Medulla oblongata (tissue), 1 donor: Measurements from ENCODE around the gene OSBPL10.
"Not testable (repeated sequence)": the region's sequence is repeated elsewhere in the genome, so short reads cannot be mapped to it uniquely, and the experiment has no call there.

Experiments used
- DNase-seq: peaks from one replicate; pipeline ENCODE4 v3.0.0-alpha.2; 2015; ENCODE audit errors: extremely low spot score

The OSBPL10 gene

DNA sequence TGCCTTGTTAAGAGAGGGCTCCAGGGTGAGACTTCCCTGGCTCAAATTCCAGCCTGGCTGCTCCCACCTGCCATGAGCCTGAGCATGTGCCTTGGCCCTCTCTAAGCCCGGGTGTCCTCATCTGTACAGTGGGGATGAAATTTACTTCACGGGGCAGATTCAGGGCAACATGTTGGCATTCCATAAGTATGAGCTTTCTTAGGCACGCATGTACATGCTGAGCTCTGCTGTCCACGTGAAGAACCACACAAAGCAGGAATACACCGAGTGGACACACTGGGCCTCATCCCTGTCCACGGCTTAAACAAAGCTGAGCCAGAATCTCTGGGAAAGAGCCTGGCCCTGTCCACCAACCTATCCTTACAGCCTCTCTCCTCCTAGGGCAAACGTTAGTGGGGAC, 167.4 kb downstream of the OSBPL10 start:
- no peak for DNase-seq

DNA sequence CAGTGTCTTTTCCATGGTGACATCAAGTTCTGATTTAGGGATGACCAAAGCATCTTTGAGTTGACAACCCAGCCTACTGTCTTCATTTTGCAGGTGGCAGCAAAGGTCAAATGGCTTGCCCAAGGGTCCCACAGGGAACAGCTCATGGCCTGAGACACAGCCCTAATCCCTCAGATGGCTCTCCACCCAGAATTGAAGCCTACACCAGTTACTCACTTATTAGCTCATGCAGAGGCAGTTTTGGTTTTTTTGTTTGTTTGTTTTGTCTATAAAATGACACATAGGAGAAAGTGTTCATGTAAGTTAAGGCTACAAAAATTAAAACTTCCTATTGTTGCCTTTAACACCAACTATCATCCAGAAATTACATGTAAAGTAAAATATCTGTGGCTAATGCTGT, 167.9 kb downstream of the OSBPL10 start:
- DNase-seq = no peak

DNA sequence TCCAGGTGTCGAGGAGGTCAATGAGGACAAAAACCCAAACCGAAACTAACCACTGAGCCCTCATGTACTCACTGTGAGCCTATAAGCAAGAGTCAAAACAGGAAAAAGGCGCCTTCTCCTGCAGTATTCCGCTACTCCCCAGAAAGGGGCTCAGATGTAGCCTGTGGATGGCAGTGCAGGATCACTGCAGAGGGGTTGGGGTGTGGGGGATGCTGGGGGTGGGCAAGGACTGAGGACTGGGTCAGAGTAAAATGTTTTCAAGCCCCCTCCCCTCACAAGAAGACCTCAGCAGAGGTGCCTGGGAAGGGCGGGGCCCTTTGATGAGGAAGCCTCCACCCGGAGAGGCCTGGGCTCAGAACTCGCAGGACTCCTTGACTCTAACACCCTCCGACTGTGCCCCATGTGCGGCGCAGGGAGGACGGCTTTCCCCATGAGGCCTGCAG, 170.1 kb downstream of the OSBPL10 start:
- DNase-seq = no peak

GRCh38 chr3:31808143-31808720, 172.8 kb downstream of the OSBPL10 start:
- DNase-seq = no peak

GRCh38 chr3:31804251-31805051, 176.6 kb downstream of the OSBPL10 start:
- DNase-seq = no peak

- no peak for DNase-seq
Observed at GRCh38 chr3:31802981-31803740, 177.9 kb downstream of the OSBPL10 start.

- DNase-seq = no peak
Observed at GRCh38 chr3:31800436-31800835, 180.6 kb downstream of the OSBPL10 start.

DNA sequence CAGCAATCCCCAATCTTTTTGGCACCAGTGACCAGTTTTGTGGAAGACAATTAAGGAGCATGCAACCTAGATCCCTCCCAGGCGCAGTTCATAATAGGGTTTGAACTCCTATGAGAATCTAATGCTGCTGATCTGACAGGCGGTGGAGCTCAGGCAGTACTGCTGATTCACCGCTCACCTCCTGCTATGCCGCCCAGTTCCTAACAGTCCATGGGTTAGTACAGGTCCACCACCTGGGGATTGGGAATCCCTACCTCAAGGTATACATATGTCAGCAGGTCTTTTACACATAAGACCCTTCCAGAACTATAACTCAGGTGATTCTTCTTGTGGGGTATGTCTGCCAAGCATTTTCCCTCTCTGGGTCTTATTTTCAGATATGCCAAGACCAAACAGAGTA, 182.2 kb downstream of the OSBPL10 start:
- DNase-seq = no peak

- DNase-seq = no peak
Observed at GRCh38 chr3:31793821-31794220, 187.2 kb downstream of the OSBPL10 start.

- DNase-seq = no peak
Observed at GRCh38 chr3:31791090-31791430, 190.0 kb downstream of the OSBPL10 start.

DNA sequence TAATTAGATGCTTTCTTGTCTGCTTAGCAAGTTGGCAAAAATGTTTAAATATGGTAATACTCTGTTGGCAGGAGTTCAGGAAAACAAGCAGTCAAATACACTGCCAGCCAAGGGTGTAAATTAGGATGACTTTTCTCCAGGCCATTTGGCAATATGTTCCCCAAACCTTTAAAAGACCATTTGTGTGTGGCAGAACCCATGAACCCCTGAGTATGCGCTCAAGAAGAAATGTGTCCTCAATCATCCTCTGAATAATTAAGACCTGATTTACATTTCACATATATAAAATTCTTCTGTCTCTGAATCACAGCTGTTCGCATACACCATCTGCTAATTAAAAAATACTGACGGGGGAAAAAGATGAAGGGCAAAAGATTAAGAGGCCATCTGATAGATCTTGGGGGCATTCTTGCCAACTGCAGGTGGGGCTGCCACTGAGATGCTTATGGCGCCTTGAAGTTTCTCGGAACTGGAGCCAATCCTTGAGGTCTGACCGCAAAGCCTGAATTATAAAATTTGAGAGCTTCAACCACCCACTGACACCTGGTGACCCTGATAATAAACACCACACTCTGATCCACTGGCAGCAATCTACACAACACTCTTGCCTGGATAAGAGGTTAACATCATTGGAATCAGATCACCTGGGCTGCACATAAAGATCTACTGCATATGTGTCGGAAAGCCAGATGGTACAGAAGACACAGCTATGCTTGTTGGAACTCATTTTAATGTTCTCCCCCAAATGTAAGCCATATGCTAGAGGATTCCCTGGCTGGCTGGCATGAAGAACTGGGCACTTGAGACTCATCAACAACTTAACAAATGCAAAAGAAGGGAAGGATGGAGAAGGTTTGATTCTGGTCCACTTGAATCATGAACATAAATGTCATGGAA, 190.6 kb downstream of the OSBPL10 start:
- DNase-seq = no peak

- no peak for DNase-seq
Observed at GRCh38 chr3:31789429-31789828, 191.6 kb downstream of the OSBPL10 start.

- no peak for DNase-seq
Observed at GRCh38 chr3:31785734-31786133, 195.3 kb downstream of the OSBPL10 start.

GRCh38 chr3:31785286-31785685, 195.8 kb downstream of the OSBPL10 start:
- DNase-seq = no peak

GRCh38 chr3:31783851-31784250, 197.2 kb downstream of the OSBPL10 start:
- DNase-seq = not testable (repeated sequence)

- not testable (repeated sequence) for DNase-seq
Observed at GRCh38 chr3:31782306-31782705, 198.8 kb downstream of the OSBPL10 start.

DNA sequence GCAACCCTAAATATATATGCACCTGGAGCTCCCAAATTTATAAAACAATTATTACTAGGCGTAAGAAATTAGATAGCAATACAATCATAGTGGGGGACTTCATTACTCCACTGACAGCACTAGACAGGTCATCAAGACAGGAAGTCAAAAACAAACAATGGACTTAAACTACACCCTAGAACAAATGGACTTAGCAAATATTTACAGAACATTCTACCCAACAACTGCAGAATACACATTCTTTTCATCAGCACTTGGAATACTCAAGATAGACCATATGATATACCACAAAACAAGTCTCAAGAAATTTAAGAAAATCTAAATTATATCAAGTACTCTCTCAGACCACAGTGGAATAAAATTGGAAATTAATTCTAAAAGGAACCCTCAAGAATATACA, 201.5 kb downstream of the OSBPL10 start:
- no peak for DNase-seq

- no peak for DNase-seq
Observed at GRCh38 chr3:31777887-31778286, 203.2 kb downstream of the OSBPL10 start.

DNA sequence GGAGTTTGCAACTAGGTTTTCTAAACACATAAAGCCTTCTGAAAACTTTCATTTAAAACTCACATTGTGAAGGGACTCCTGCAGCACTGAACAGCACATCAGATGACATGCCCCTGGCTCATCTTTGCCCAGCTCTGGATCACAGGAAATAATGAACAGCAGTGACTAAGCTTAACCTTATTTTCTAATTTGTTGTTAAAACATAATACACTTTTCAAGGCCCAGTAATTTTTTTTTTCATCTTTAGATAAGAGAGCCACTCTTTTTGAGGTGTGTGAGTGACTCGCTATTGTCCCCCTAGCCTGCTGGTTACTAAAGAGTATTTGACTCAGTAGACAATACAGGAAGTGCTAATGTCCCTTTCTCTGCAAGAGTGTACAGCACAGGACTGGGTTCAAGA, 204.0 kb downstream of the OSBPL10 start:
- DNase-seq = no peak

DNA sequence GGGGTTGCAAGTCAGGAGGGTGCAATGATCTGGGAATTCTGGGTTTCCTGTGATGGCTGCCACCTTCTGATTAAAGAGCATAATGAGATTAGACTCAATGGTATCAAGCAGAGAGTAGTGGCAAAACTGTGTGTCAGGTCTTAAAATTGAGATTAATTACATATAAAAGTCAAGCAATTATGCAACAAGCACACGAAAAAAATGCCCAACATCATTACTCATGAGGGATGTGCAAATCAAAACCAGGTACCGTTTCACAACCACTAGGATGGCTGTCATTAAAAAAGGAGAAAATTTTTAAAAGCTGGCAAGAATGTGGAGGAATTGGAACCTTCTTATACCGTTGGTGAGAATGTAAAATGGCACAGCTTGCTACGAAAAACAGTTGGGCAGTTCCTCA, 205.0 kb downstream of the OSBPL10 start:
- no peak for DNase-seq

DNA sequence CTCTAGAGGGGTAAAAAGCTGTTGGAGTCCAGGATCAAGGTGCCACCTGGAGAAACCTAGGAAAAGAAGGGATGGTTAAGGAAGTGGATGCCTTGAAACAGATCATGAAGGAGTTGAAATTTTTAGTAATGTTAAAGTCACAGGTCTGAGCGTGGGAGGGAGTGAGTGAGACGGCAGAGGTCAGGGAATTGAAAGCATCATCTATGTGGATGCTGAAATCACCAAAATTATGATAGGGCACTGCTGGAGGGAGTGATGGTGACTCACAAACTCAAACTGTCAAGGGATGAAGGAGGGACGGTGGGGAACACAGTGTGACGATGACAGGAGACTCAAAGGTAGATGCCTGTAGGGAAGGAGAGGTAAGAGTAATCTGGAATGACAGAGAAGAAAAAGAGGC, 205.7 kb downstream of the OSBPL10 start:
- DNase-seq = no peak
